Measurements from ENCODE around the gene FOXP1. TPM values are rescaled to one million over a fixed set of nuclear protein-coding genes. Genes with fewer than 3 reads are reported as not detected.

Gene FOXP1
- polyA plus RNA-seq, 1 donor (not counting 4 experiments of a cell fraction or from before 2014, with no cell fraction given), result 14.6 TPM

GRCh38 chr3:70992562-70993204, 590.8 kb downstream of the FOXP1 start:
- Histone ChIP-seq H4K20me1 (ENCODE audit: control insufficient read depth, extremely low read depth, insufficient read depth, low read length) (no peaks in the 10 kb centered on the region), H3K9me3 (ENCODE audit: control insufficient read depth, low read depth, low read length) (no peaks in the 10 kb centered on the region), H3K4me2 (ENCODE audit: control insufficient read depth, extremely low read depth, insufficient read depth, low read depth, low read length) (no peak overlapping the region), H3K9ac (ENCODE audit: control insufficient read depth, extremely low read depth, insufficient read depth, low read length) (no peak overlapping the region), H3K79me2 (ENCODE audit: control insufficient read depth, insufficient read depth, low read length) (no peaks in the 10 kb centered on the region), H3K27me3 (ENCODE audit: control insufficient read depth, extremely low read depth, insufficient read depth, low read length) (no peaks in the 10 kb centered on the region), H2AFZ (ENCODE audit: control insufficient read depth, low read length) (no peak overlapping the region), H3K27ac (ENCODE audit: control insufficient read depth, insufficient read depth, low read length) (no peak overlapping the region), H3K4me3 (ENCODE audit: control insufficient read depth in 2 of 3, extremely low read depth in 1 of 3, insufficient read depth in 2 of 3, low read depth in 1 of 3, low read length in 3 of 3) (no peak overlapping the region), H3K36me3 (ENCODE audit: control insufficient read depth in 2 of 2, extremely low read depth in 1 of 2, insufficient read depth in 2 of 2, low read length in 2 of 2) (peaks cover 0 to 7% of the 10 kb centered on the region in 2 experiments), H3K9me1 (ENCODE audit: control insufficient read depth, extremely low read depth, insufficient read depth, low read length) (no peaks in the 10 kb centered on the region), H3K4me1 (ENCODE audit: control insufficient read depth, extremely low read depth, insufficient read depth, low read length) (peaks cover 27% of the 10 kb centered on the region)
- dilution Hi-C loops (cut with MboI; ENCODE audit: extremely low pct_ligation_motif_present, low sequenced_read_pairs), result no loop called here
- DNase-seq (ENCODE audit: low read depth, low spot score) (no peak), FAIRE-seq (no peak)
- no peak for TF ChIP-seq CTCF (optimal IDR thresholded peaks at IDR 0.05 in 1 of 3, IDR thresholded peaks at IDR 0.05 in 1 of 3, conservative IDR thresholded peaks at IDR 0.05 in 1 of 3; ENCODE audit: extremely low read depth in 1 of 3, insufficient read depth in 2 of 3, low read length in 3 of 3)
- TF ChIP-seq EZH2 (IDR thresholded peaks at IDR 0.05; ENCODE audit: low read length), result no peak

DNA sequence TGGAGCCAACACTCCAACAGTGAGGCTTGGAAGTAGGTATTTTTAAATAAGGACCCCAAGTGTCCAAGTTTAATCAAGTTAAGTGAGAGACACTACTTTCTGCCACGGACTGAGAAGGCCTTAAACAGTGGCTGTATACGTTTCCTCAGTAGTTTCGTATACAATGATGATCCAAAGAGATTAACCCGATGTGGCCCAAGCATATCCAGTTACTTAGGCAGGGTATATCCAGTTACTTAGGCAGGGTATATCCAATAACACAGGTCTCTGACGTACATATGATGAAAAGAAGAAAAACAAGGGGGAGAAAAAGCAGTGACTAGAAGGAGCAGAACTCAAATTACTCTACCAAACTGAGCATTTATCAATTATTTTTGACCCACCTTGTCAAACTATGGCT, 591.4 kb downstream of the FOXP1 start:
- dilution Hi-C loops (cut with MboI; ENCODE audit: extremely low pct_ligation_motif_present, low sequenced_read_pairs), result no loop called here
- H3K4me3 ChIP-seq (ENCODE audit: control insufficient read depth in 2 of 3, extremely low read depth in 1 of 3, insufficient read depth in 2 of 3, low read depth in 1 of 3, low read length in 3 of 3), result no peak overlapping the region
- peaks cover 0 to 8% of the 10 kb centered on the region in 2 experiments for H3K36me3 ChIP-seq (ENCODE audit: control insufficient read depth in 2 of 2, extremely low read depth in 1 of 2, insufficient read depth in 2 of 2, low read length in 2 of 2)
- H4K20me1 ChIP-seq (ENCODE audit: control insufficient read depth, extremely low read depth, insufficient read depth, low read length), result no peaks in the 10 kb centered on the region
- no peaks in the 10 kb centered on the region for H3K79me2 ChIP-seq (ENCODE audit: control insufficient read depth, insufficient read depth, low read length)
- H3K9me1 ChIP-seq (ENCODE audit: control insufficient read depth, extremely low read depth, insufficient read depth, low read length), result no peaks in the 10 kb centered on the region
- peaks cover 27% of the 10 kb centered on the region for H3K4me1 ChIP-seq (ENCODE audit: control insufficient read depth, extremely low read depth, insufficient read depth, low read length)
- no peak overlapping the region for H3K9ac ChIP-seq (ENCODE audit: control insufficient read depth, extremely low read depth, insufficient read depth, low read length)
- H2AFZ ChIP-seq (ENCODE audit: control insufficient read depth, low read length), result no peak overlapping the region
- no peak overlapping the region for H3K4me2 ChIP-seq (ENCODE audit: control insufficient read depth, extremely low read depth, insufficient read depth, low read depth, low read length)
- H3K9me3 ChIP-seq (ENCODE audit: control insufficient read depth, low read depth, low read length), result no peaks in the 10 kb centered on the region
- DNase-seq (ENCODE audit: low read depth, low spot score) (no peak), FAIRE-seq (no peak)
- H3K27me3 ChIP-seq (ENCODE audit: control insufficient read depth, extremely low read depth, insufficient read depth, low read length), result no peaks in the 10 kb centered on the region
- TF ChIP-seq EZH2 (IDR thresholded peaks at IDR 0.05; ENCODE audit: low read length) (no peak), CTCF (optimal IDR thresholded peaks at IDR 0.05 in 1 of 3, IDR thresholded peaks at IDR 0.05 in 1 of 3, conservative IDR thresholded peaks at IDR 0.05 in 1 of 3; ENCODE audit: extremely low read depth in 1 of 3, insufficient read depth in 2 of 3, low read length in 3 of 3) (no peak)
- no peak overlapping the region for H3K27ac ChIP-seq (ENCODE audit: control insufficient read depth, insufficient read depth, low read length)

All from keratinocyte (primary cell).